ENCODE measurements around the gene ZNF507.

Gene ZNF507

GRCh38 chr19:32339988-32340874 is 5.2 kb upstream of the ZNF507 start:
- no peak for TF ChIP-seq ZNF8 (CRISPR knock-in tag; IDR thresholded peaks at IDR 0.05)
- no peak for TF ChIP-seq PATZ1 (CRISPR knock-in tag; IDR thresholded peaks at IDR 0.05; ENCODE audit: borderline replicate concordance)
- TF ChIP-seq SNAI2 (CRISPR knock-in tag; IDR thresholded peaks at IDR 0.05), result no peak
- no peak for TF ChIP-seq ISL1 (CRISPR knock-in tag; IDR thresholded peaks at IDR 0.05)
- no peak for TF ChIP-seq ARNTL (CRISPR knock-in tag; IDR thresholded peaks at IDR 0.05; ENCODE audit: borderline replicate concordance, low read depth)
- peak; percentile 94 for ATAC-seq

GRCh38 chr19:32342695-32343094 is 2.7 kb upstream of the ZNF507 start:
- no peak for ATAC-seq
- TF ChIP-seq PPARA (CRISPR knock-in tag; IDR thresholded peaks at IDR 0.05; ENCODE audit: borderline replicate concordance), result no peak
- no peak for TF ChIP-seq ZFP30 (CRISPR knock-in tag; IDR thresholded peaks at IDR 0.05)
- no peak for TF ChIP-seq TCF4 (CRISPR knock-in tag; IDR thresholded peaks at IDR 0.05; ENCODE audit: borderline replicate concordance)
- TF ChIP-seq GLIS3 (CRISPR knock-in tag; IDR thresholded peaks at IDR 0.05), result no peak
- TF ChIP-seq ZNF565 (CRISPR knock-in tag; conservative IDR thresholded peaks at IDR 0.05; ENCODE audit: low read depth), result no peak
- no peak for TF ChIP-seq PATZ1 (CRISPR knock-in tag; IDR thresholded peaks at IDR 0.05; ENCODE audit: borderline replicate concordance)
- no peak for TF ChIP-seq POU6F1 (CRISPR knock-in tag; IDR thresholded peaks at IDR 0.05; ENCODE audit: borderline replicate concordance, low read depth)
- TF ChIP-seq ARNTL (CRISPR knock-in tag; IDR thresholded peaks at IDR 0.05; ENCODE audit: borderline replicate concordance, low read depth), result no peak
- no peak for TF ChIP-seq ZNF8 (CRISPR knock-in tag; IDR thresholded peaks at IDR 0.05)
- TF ChIP-seq TOX (CRISPR knock-in tag; IDR thresholded peaks at IDR 0.05; ENCODE audit: borderline replicate concordance), result no peak
- TF ChIP-seq RARB (CRISPR knock-in tag; IDR thresholded peaks at IDR 0.05), result no peak
- TF ChIP-seq ESRRG (CRISPR knock-in tag; IDR thresholded peaks at IDR 0.05), result no peak
- TF ChIP-seq BACH2 (CRISPR knock-in tag; IDR thresholded peaks at IDR 0.05; ENCODE audit: borderline replicate concordance), result no peak
- no peak for TF ChIP-seq ZC3H10 (CRISPR knock-in tag; IDR thresholded peaks at IDR 0.05)

GRCh38 chr19:32343550-32344262 is 1.7 kb upstream of the ZNF507 start:
- no peak for ATAC-seq
- TF ChIP-seq CREB5 (CRISPR knock-in tag; IDR thresholded peaks at IDR 0.05; ENCODE audit: low read depth) (no peak), CSDC2 (CRISPR knock-in tag; IDR thresholded peaks at IDR 0.05) (no peak), RARB (CRISPR knock-in tag; IDR thresholded peaks at IDR 0.05) (no peak), GLIS3 (CRISPR knock-in tag; IDR thresholded peaks at IDR 0.05) (no peak), TSHZ2 (CRISPR knock-in tag; IDR thresholded peaks at IDR 0.05) (no peak), ESRRG (CRISPR knock-in tag; IDR thresholded peaks at IDR 0.05) (no peak), SNAI2 (CRISPR knock-in tag; IDR thresholded peaks at IDR 0.05) (no peak), ISL1 (CRISPR knock-in tag; IDR thresholded peaks at IDR 0.05) (no peak), ZNF70 (CRISPR knock-in tag; IDR thresholded peaks at IDR 0.05) (no peak), ZNF565 (CRISPR knock-in tag; conservative IDR thresholded peaks at IDR 0.05; ENCODE audit: low read depth) (no peak), BACH2 (CRISPR knock-in tag; IDR thresholded peaks at IDR 0.05; ENCODE audit: borderline replicate concordance) (no peak), OSR1 (CRISPR knock-in tag; IDR thresholded peaks at IDR 0.05) (no peak)

Measured in SK-N-SH treated with all-trans-retinoic acid at 6 μM for 48 hours (cell line).